Activated CD4-positive, alpha-beta T cell treated with anti-CD3 and anti-CD28 coated beads, Interleukin-2, Interleukin-4, amounts not matched to agents 100 ng/mL and 50 ng/mL, durations not matched to agents 16 hours and 8 hours (primary cell): ENCODE data around the gene B4GALT5.

Experiments used
- DNase-seq: peaks from one replicate; pipeline ENCODE4 v3.0.0-alpha.2; 2020; ENCODE audit warnings: low spot score

B4GALT5 gene

GRCh38 chr20:49700411-49701185 is 13.1 kb downstream of the B4GALT5 start:
- no peak for DNase-seq

- DNase-seq: peak; percentile 80
Measured at GRCh38 chr20:49699200-49699992, 14.3 kb downstream of the B4GALT5 start.

DNA sequence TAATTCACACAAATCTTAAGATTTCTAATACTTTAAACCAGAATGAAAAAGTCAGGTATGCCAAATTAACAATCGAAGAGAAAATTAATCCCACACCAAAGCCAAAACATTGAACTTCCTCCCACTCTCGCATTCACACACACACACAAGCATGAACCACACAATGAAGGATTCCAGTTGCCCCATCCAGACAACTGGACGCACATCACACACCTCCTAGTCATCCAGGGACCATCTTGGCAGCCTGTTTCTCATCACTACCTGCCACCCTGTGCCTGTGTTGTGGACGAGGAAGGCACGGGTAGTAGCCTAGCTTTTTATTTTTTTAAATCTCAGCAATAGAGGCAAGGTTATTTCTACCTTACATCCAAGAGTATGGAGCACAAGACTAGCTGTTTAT is 15.2 kb downstream of the B4GALT5 start:
- DNase-seq: no peak

DNA sequence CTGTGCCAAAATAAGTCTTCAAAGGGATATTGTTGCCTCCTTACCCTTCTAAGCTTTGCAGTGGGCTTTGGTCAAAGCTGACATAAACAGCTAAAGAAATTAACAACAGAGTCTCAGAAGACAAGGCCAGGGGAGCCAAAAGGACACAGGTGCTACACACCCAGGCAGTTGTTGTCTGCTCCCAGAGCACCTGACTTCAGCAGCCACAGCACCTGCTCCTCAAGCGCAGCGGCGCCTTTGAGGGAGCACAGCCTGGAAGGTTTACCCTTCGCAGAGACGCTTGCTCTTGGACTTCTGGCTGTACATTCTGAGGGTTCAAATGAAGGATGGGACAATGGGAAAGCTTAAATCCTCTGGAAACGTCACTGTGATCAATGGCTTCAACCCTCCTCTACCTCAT is 16.6 kb downstream of the B4GALT5 start:
- no peak for DNase-seq

- no peak for DNase-seq
Measured at GRCh38 chr20:49696594-49696993, 17.1 kb downstream of the B4GALT5 start.

DNA sequence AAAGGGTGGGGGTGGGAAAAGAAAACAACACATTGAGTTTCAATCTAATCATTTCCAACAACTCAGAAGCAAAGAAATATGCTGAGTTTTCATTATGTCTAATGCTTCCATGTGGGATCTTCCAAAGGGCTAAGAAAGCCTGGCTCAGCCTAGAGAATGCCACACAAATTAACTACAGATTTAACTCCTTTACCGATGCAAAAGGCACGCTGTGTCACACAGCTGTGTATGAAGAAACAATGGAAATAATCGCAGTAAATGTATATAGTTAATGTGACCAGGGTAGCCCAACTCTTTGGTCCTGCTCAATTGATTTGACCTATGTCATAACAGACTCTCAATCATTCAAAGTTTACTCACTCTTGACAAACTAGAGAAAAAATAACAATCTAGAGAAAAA is 17.8 kb downstream of the B4GALT5 start:
- DNase-seq: no peak

GRCh38 chr20:49694450-49695071 is 19.1 kb downstream of the B4GALT5 start:
- no peak for DNase-seq

- no peak for DNase-seq
Measured at GRCh38 chr20:49693435-49694171, 20.1 kb downstream of the B4GALT5 start.

GRCh38 chr20:49692941-49693340 is 20.7 kb downstream of the B4GALT5 start:
- DNase-seq: no peak

GRCh38 chr20:49691818-49692568 is 21.7 kb downstream of the B4GALT5 start:
- no peak for DNase-seq

- DNase-seq: no peak
Measured at GRCh38 chr20:49690899-49691620, 22.6 kb downstream of the B4GALT5 start.

DNA sequence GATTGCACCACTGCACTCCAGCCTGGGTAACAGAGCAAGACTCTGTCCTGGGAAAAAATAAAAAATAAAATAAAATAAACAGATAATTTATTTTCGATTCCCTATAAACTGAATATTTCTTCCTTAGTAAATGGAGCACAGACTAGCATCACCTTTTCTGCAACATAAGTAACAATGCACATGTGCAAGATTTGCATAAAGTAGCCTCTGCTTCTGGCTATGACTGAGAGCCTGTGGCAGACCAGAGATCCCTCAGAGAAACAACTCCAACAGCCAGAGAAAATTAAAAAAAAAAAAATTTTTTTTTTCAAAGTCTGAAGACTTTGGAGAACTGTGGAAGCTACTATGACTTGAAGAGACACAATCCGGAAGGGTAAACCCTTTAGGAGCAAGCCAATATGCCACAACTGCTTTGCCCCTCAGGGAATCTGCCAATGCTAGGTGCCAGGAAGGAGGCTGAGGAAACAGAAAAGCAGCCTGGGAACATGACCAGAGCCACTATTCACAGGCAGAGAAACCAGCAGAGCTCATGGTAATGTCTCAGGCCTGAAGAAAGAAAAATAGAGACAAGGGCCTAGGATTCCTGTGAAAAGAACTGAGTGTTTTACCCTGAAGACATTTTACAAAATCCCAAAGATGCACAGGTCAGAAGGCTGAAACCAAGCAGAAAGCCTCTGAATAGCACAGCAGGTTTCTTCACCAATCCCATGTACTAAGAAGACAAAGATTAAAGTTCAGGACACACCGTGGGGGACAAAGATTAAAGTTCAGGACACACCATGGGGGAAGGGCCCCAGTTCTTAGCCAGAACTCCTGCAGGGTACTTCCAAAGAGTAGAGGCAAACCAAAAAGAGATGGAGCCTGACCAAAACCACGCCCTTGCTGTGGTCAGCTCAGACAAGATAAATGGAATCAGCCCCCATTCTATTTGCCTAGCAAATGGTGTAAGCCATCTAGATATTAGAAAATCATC is 25.8 kb downstream of the B4GALT5 start:
- DNase-seq: no peak

DNA sequence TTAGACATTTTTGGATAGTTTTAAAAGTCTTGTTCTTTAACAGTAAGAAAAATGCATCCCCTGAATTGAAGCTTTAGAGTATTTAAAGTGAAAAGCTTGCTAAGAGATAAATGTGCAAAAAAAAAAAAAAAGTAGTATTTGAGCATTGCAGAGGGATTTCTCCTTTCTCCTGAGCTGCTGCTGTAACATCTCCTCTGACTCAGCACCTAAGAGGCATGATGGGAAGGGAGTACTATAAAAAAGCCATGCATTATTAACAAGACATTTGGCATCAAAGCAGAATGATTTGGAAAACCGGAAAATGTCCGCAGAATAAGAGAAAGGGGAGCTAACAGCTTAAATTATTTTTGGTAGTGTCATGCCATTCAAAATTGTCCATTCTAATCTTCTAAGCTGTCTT is 27.9 kb downstream of the B4GALT5 start:
- no peak for DNase-seq

DNA sequence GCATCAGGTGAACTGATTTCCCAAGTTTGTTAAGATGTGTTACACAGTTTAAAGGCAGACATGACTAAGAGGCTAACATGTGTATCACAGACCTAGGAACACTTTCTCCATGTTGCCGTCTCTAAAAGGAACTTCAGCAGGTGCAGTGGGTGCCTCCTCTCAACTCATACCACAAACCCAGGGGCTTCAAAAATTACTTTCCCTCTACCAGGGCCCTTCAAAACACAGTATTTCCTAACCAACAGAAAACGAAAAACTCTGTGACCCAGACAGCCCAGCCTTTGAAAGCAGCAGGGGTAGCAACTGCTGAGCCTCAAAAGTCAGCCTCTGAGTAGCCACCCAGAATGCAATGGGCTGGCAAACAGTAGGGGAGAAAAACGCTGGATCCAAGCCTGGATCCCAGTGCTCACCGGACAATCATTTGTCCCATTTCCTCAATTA is 28.5 kb downstream of the B4GALT5 start:
- DNase-seq: no peak

DNA sequence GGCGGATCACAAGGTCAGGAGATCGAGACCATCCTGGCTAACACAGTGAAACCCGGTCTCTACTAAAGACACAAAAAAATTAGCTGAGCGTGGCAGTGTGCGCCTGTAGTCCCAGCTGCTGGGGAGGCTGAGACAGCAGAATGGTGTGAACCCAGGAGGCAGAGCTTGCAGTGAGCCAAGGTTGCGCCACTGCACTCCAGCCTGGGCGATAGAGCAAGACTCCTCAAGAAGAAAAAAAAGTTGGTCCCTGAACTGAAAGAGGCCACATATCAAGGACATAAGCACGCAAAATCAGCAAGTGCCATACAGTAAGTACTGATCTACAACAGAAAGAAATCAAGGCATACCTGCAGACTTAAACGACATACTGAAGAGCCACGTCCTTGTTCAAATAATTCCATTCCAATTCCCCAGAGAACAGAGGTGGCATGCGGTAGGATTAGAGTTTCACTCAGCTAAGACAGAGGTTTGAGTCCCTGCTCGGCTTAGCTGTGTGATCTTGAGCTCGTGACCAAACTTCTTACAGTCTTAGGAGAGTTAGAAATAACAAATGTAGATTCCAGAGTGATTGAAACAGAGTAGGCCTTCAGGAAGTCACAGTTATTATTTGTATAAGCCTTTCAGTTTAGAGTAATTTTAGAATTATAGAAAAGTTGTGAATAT is 29.2 kb downstream of the B4GALT5 start:
- no peak for DNase-seq

DNA sequence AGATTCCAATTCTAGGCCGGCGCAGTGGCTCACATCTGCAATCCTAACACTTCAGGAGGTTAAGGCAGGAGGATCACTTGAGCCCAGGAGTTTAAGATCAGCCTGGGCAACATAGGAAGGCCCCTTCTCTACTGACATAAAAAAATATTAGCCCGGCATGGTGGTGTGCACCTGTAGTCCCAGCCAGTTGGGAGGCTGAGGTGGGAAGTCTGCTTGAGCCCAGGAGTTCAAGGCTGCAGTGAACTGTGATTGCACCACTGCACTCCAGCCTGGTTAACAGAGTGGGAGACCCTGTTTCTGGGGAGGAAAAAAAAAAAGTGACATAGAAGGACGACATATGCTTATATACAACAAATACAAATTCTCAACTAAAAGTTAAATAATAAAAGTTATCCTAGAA is 30.9 kb downstream of the B4GALT5 start:
- no peak for DNase-seq

DNA sequence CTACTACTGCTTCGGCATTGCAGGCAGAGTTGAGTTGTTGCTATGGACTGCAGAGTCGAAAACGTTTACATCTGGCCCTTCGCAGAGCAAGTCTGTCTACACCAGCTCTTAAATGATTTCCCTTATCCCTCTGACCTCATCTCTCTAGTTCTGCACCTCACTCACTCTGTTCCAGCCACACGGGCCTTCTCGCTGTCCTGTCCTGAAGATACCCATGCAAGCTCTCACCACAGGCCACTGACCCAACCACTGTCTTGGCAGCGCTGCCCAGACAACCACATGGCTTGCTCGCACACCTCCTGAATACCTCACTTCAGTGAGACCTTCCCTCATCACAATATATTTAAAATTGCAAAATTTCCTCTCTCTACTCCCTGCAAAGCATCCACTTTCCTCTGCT is 31.4 kb downstream of the B4GALT5 start:
- no peak for DNase-seq

- DNase-seq: no peak
Measured at GRCh38 chr20:49681850-49682216, 31.8 kb downstream of the B4GALT5 start.

GRCh38 chr20:49680484-49680883 is 33.2 kb downstream of the B4GALT5 start:
- DNase-seq: no peak
